ENCODE measurements around the gene DDR2.
"Not testable (repeated sequence)": the region's sequence is repeated elsewhere in the genome, so short reads cannot be mapped to it uniquely, and the experiment has no call there.

DDR2 gene

DNA sequence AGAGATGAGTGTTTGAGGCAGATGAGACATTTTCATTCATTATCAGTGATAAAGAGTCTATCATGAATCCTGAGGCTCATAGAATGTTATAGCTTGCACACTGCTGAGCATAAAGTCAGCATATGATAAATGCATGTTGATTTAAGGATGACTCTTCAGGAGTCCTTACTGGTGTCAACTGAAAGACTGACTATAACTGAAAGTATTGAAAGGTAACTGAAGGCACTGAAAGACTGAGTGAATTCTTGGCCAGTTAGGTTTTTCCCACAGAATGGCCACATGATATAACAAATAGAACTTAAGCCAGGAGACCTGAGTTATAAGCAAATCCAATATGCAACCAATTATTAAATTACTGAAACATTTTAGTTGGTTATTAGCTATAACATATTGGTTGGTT is 89.2 kb downstream of the DDR2 start:
- DNase-seq (ENCODE audit: low read depth in 2 of 2): no peak

GRCh38 chr1:162722036-162722435 is 89.8 kb downstream of the DDR2 start:
- DNase-seq (ENCODE audit: low read depth in 2 of 2): no peak

- no peak for DNase-seq (ENCODE audit: low read depth in 2 of 2)
These were observed 92.4 kb downstream of the DDR2 start for GRCh38 chr1:162724583-162725120.

- DNase-seq (ENCODE audit: low read depth in 2 of 2): no peak
These were observed 93.1 kb downstream of the DDR2 start for GRCh38 chr1:162725301-162725837.

DNA sequence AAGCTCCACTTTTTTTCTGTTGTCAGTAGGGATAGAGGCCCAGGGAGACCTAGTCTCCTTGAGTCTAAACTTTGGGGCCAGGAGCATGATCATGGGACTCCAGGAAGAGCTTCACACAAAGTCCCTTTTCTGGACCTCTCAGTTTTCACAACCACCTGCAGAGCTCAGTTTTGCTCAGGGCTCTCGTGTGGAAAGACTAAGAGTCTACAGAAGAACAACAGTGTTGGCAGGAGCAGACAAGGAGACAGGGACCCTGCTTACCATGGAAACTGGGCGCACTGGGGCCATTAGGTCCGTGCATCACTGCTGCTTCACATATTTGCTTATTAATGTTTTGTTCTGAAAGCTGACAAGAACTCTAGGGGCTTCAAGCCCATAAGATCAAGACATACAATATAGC is 94.3 kb downstream of the DDR2 start:
- DNase-seq (ENCODE audit: low read depth in 2 of 2): no peak

DNA sequence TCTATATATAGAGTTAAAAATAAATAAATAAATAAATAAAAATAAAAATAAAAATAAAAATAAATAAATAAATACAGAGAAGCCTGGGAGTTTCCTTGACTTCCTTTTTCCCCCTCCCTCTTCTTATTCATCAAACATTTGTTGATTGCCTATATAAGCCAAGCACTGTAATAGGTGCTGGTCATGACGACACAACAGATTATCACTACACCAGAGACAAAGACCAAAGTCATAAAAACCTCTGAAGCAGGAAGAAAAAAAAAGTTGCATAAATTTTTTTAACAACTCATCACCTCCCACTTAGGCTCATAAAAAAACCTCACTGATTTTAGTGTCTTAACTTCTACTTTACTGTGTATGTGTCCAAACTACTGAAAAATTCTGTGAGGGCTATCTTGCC is 95.2 kb downstream of the DDR2 start:
- DNase-seq (ENCODE audit: low read depth in 2 of 2): not testable (repeated sequence)

DNA sequence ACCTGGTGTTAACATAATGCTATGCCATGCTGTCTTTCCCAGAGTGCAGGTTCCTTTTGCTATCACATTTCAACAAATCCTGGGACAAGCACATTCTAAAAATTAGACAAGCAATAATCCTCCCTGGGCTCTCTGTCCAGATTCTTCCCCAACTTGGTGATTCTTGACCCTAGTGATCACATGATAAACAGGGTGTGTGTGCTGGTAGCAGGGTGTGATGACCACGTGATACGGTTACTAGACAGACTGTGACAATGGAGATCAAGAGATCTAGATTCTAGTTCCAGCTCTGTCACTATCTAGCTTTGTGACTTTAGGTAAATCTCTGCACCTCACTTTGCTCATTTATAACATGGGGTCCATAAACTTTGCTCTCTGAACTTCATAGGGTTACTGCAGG is 96.3 kb downstream of the DDR2 start:
- DNase-seq (ENCODE audit: low read depth in 2 of 2): no peak

DNA sequence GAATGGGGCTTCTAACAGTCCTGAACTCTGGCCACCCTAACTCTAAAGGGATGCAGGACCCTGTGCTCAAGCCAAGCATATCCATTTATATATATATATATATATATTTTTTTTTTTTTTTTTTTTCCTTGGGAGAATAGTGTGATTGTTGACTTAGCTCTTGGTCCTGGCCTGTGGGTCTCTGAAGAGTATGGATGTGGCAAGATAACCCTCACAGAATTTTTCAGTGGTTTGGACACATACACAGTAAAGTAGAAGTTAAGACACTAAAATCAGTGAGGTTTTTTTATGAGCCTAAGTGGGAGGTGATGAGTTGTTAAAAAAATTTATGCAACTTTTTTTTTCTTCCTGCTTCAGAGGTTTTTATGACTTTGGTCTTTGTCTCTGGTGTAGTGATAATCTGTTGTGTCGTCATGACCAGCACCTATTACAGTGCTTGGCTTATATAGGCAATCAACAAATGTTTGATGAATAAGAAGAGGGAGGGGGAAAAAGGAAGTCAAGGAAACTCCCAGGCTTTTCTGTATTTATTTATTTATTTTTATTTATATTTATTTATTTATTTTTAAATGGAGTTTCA is 97.0 kb downstream of the DDR2 start:
- DNase-seq (ENCODE audit: low read depth in 2 of 2): not testable (repeated sequence)

GRCh38 chr1:162732094-162732493 is 99.8 kb downstream of the DDR2 start:
- DNase-seq (ENCODE audit: low read depth in 2 of 2): no peak

DNA sequence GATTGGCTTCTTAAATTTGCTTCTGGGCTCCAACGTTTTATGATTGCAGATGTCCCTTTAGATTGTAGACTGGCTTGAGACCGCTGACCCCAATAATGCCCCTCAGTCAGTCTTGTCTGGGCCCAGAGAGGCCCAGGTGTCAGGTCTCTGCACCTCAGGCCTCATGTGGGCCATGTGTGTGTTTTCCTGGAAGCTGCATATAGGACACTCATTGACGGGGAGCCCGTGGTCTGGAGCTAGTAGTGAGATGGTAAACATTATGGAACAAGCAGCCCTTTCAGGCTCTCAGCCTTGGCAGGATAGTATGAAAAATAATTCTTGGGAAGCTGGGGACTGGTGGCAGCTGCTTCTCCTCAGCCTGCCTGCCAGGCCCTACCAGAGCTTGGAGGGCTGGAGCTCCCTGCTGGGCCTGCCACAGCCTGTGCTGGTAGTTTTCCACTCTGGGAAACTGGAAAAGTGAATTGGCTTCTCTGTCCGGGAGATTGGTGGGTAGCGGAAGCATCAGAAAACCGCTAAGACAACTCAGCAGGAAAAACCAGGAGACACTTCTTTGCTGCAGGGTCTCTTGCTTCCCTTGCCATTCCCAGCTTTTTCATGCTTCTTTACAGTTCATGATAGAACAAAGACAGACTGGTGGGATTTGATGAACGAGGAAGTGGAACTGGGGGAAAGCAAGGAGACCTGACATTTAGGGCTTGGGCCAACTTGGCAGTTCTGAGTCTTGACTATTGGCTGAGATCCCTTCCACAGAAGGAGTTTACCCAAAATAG is 100.5 kb downstream of the DDR2 start:
- DNase-seq (ENCODE audit: low read depth in 2 of 2): no peak

- no peak for DNase-seq (ENCODE audit: low read depth in 2 of 2)
These were observed 101.0 kb downstream of the DDR2 start for GRCh38 chr1:162733336-162733590.

- DNase-seq (ENCODE audit: low read depth in 2 of 2): no peak
These were observed 101.8 kb downstream of the DDR2 start for GRCh38 chr1:162734047-162734446.

GRCh38 chr1:162736184-162736583 is 103.9 kb downstream of the DDR2 start:
- no peak for DNase-seq (ENCODE audit: low read depth in 2 of 2)

DNA sequence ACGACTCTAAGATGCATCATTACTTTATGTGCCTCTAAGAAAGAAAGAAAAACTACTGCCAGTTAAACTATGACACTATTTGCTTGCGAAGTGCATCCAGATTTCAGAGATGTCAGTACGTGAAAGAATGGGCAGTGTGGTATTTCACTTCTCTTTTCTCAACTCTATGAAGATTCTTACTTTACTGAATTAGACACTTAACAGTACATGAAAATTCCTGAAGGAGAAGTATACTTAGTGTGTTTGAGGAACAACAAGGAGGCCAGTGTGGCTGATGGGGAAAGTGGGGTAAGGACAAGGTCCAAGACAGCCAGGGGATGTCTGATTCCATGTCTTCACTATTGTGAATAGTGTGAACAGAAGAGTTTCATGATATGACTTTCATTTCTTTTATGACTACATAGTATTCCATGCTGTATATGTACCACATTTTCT is 104.4 kb downstream of the DDR2 start:
- DNase-seq (ENCODE audit: low read depth in 2 of 2): no peak

GRCh38 chr1:162740755-162741154 is 108.5 kb downstream of the DDR2 start:
- DNase-seq (ENCODE audit: low read depth in 2 of 2): no peak

DNA sequence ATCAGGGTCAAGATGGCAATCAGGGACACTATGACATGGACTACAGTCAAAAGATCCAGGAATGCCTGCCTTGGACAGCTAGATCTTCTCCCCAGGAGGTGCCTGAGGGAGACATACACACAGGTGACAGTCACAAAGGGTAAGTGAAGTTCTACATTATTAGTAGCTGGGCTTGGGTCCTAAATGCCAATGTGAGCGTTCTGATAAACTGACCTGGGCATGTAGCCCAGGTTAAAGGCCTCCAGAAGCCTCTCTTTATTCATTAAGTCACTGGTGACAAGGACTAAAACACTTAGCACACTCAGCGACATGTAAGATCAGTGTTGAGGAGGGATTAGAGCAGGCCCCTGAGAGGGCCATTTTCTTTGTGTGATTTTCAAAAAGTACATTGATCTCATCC is 109.3 kb downstream of the DDR2 start:
- DNase-seq (ENCODE audit: low read depth in 2 of 2): no peak

DNA sequence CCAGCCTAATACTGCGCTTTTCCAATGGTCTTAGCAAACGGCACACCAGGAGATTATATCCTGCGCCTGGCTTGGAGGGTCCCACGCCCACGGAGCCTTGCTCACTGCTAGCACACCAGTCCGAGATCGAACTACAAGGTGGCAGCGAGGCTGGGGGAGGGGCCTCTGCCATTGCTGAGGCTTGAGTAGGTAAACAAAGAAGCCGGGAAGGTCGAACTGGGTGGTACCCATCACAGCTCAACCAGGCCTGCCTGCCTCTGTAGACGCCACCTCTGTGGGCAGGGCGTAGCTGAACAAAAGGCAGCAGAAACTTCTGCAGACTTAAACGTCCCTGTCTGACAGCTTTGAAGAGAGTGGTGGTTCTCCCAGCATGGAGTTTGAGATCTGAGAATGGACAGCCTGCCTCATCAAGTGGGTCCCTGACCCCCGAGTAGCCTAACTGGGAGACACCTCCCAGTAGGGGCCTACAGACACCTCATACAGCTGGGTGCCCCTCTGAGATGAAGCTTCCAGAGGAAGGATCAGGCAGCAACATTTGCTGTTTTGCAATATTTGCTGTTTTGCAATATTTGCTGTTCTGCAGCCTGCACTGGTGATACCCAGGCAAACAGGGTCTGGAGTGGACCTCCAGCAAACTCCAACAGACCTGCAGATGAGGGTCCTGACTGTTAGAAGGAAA is 114.1 kb downstream of the DDR2 start:
- DNase-seq (ENCODE audit: low read depth in 2 of 2): not testable (repeated sequence)

- no peak for DNase-seq (ENCODE audit: low read depth in 2 of 2)
These were observed 120.9 kb downstream of the DDR2 start for GRCh38 chr1:162753001-162753658.

DNA sequence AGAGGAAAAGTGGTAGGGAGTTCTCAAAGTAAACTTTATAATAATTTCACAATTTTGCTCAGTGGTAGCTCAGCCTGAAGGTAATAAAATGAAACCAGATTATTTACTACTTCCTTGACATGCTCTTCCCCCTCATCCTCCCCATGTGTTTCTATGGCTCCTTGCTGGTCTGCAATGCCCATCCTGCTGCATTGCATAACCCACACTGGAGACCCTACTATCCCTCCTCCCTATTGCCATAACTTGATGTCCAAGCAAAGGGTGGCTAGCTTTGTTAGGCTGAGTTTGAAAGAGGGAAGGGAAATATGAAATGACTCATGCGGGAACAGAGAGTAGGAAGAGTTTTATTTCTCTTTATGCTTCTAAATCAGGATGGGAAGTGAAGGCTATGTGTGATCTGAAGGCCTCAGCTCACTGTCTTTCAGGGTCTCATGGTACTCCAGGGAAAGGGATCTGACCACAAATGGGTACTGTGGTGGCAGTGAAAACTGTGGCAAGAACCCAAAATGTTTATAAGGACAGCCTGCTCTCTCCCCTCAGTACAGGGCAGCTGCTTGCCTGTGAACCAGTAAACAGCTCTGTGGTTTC is 121.8 kb downstream of the DDR2 start:
- no peak for DNase-seq (ENCODE audit: low read depth in 2 of 2)

DNA sequence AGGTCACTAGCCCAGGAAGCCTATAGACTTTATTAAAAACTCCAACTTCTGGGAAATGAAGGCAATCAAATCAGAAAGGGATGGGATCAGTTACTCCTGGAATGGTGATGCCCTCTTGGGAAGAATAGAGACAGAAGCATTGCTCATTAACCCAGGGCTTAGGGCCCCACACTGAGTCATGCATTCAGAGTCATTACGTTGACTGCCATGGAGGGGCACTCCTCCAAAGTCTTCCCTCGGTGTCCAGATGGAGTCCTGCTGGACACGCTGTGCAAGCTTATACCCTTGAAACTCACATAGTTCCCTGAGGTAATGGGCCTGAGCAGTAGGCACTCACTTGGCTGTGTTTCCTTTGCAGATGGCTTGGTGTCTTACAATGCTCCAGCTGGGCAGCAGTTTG is 123.0 kb downstream of the DDR2 start:
- DNase-seq (ENCODE audit: low read depth in 2 of 2): no peak

DNA sequence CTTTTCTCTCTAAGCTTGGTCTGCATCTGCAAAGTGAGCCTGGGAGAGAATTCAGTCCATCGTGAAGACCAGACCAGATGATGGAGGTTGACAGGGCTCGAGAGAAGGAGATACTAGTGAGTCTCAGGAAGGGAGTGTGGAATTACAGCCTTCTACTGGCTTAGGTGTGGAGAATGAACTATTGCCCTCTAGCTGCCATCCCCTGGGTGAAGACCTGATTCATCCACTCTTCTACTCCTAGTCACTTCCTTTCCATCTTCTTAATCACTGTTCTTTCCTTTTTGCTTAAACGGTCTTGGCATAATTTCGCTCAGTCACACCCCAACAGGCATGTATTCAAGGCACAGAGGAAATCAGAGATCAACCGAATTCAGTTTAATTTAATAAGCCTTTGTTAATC is 124.3 kb downstream of the DDR2 start:
- no peak for DNase-seq (ENCODE audit: low read depth in 2 of 2)

DNA sequence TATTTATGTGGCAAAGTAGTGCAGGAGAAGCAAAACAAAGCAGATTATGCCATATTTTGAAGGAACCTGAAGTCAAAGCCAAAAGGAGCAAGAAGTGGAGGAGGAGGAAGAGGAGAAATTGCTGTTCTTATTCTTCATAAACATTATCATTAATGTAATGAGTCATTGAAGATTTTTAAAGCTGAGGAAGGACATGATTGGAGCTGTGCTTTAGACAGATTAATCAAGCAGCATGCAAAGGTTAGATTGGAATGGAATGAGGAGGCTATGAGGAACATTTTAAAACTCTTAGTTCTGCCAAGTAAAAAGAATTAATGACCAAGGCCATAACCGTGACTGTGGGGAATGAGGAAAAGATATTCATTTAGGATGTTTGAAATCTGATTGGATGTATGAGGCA is 125.2 kb downstream of the DDR2 start:
- DNase-seq (ENCODE audit: low read depth in 2 of 2): no peak
